SK-N-SH (cell line): ENCODE measurements around the gene ATP6V0E1. TPM values are rescaled to one million over a fixed set of nuclear protein-coding genes. Genes with fewer than 3 reads are reported as not detected.

Experiments used
- CTCF ChIA-PET: fragments of 300-600, 350-600 bp; formaldehyde crosslinking; extraction: SDS; loops from one replicate; lab custom pipeline; 2021; lab: Yijun Ruan, JAX
- POLR2A ChIA-PET: fragments of 350-600 bp; sonication (Branson Sonifier 250); formaldehyde crosslinking; extraction: SDS; loops from one replicate; lab custom pipeline; 2020; ENCODE audit warnings: antibody characterized with exemption, inconsistent platforms; lab: Yijun Ruan, JAX
- DNase-seq: peaks from one replicate; pipeline ENCODE4 v3.0.0; 2012
- H2AFZ ChIP-seq: fragments of 200-600 bp; sonication (generic); 2 replicates; pipeline ENCODE4 v1.8.1; 2016; ENCODE audit warnings: antibody characterized with exemption, mild to moderate bottlenecking, low read depth
- H3F3A ChIP-seq: fragments of 200-600 bp; sonication (generic); replicated peaks from 2 replicates; pipeline ENCODE3; 2016; ENCODE audit warnings: antibody characterized with exemption, mild to moderate bottlenecking; ENCODE audit not compliant: insufficient read depth
- H3K27ac ChIP-seq, 2 experiments: fragments of 200-500 bp in 1 of 2; fragments of 200-600 bp in 1 of 2; sonication (Bioruptor generic) in 1 of 2; sonication (generic), shearing (Covaris generic) in 1 of 2; 2 replicates each; pipeline versions ENCODE4 v1.5.1 to v1.6.1; 2014 to 2016; ENCODE audit warnings: low read depth in 2 of 2, inconsistent platforms in 1 of 2, low read length in 1 of 2, mild to moderate bottlenecking in 1 of 2, mixed read lengths in 1 of 2
- H3K27me3 ChIP-seq: fragments of 200-600 bp; sonication (generic), shearing (Covaris generic); 2 replicates; pipeline ENCODE4 v1.6.1; 2016; ENCODE audit warnings: mixed run types; ENCODE audit not compliant: insufficient read depth
- H3K36me3 ChIP-seq, 2 experiments: fragments of 200-500 bp in 1 of 2; fragments of 200-600 bp in 1 of 2; sonication (Bioruptor generic) in 1 of 2; sonication (generic) in 1 of 2; replicated peaks in 1 of 2; 2 replicates each; pipeline versions ENCODE3 to v1.5.1; 2014 to 2016; ENCODE audit warnings: low read length in 1 of 2, mild to moderate bottlenecking in 1 of 2; ENCODE audit not compliant: insufficient read depth in 2 of 2, control insufficient read depth in 1 of 2
- H3K4me1 ChIP-seq, 2 experiments: fragments of 200-500 bp in 1 of 2; fragments of 200-600 bp in 1 of 2; sonication (Bioruptor generic) in 1 of 2; sonication (generic), shearing (Covaris generic) in 1 of 2; 2 replicates each; pipeline versions ENCODE4 v1.5.1 to v1.6.1; 2014 to 2016; ENCODE audit warnings: low read depth in 1 of 2, low read length in 1 of 2, mixed run types in 1 of 2; ENCODE audit not compliant: insufficient read depth in 2 of 2, control insufficient read depth in 1 of 2
- H3K4me2 ChIP-seq: fragments of 200-600 bp; sonication (generic), shearing (Covaris generic); 2 replicates; pipeline ENCODE4 v1.6.1; 2017; ENCODE audit warnings: mixed run types
- H3K4me3 ChIP-seq, 2 experiments: fragments of 200-500 bp in 1 of 2; fragments of 200-600 bp in 1 of 2; sonication (Bioruptor generic) in 1 of 2; sonication (generic), shearing (Covaris generic) in 1 of 2; 2 replicates each; pipeline versions ENCODE4 v1.5.1 to v1.8.1; 2014 to 2016; ENCODE audit warnings: low read depth in 2 of 2, inconsistent platforms in 1 of 2, low read length in 1 of 2, mild to moderate bottlenecking in 1 of 2, mixed read lengths in 1 of 2, moderate library complexity in 1 of 2
- H3K79me2 ChIP-seq: fragments of 200-600 bp; sonication (generic); 2 replicates; pipeline ENCODE4 v1.8.1; 2017; ENCODE audit warnings: mild to moderate bottlenecking; ENCODE audit not compliant: insufficient read depth
- H3K9ac ChIP-seq: fragments of 200-600 bp; sonication (generic); 2 replicates; pipeline ENCODE4 v1.6.1; 2017; ENCODE audit warnings: mixed run types
- H3K9me2 ChIP-seq: fragments of 200-600 bp; sonication (generic); 2 replicates; pipeline ENCODE4 v1.6.1; 2017; ENCODE audit warnings: mixed run types
- H3K9me3 ChIP-seq: fragments of 200-600 bp; sonication (generic); 2 replicates; pipeline ENCODE4 v1.6.1; 2017; ENCODE audit warnings: mixed run types, mild to moderate bottlenecking, moderate library complexity
- H4K20me1 ChIP-seq: fragments of 200-600 bp; sonication (generic); 2 replicates; pipeline ENCODE4 v1.6.1; 2017; ENCODE audit warnings: mild to moderate bottlenecking, mixed run types; ENCODE audit not compliant: insufficient read depth
- ELF1 ChIP-seq: IDR thresholded peaks from 2 replicates; pipeline ENCODE4 v1.4.0; 2012
- FOXM1 ChIP-seq: IDR thresholded peaks from 2 replicates; pipeline ENCODE4 v1.4.0; 2012; ENCODE audit warnings: low read depth, mild to moderate bottlenecking
- GATA2 ChIP-seq: sonication (generic); formaldehyde crosslinking; IDR thresholded peaks from 2 replicates; pipeline ENCODE4 v1.5.0; 2020; ENCODE audit warnings: mild to moderate bottlenecking, missing genetic modification reagents
- JUND ChIP-seq: IDR thresholded peaks from 2 replicates; pipeline ENCODE4 v1.4.0; 2012
- MEF2A ChIP-seq: IDR thresholded peaks from 2 replicates; pipeline ENCODE4 v1.4.0; 2012; ENCODE audit warnings: low read depth, borderline replicate concordance
- MXI1 ChIP-seq: IDR thresholded peaks from 2 replicates; pipeline ENCODE4 v1.6.1; 2012; ENCODE audit warnings: mild to moderate bottlenecking, low read depth, low read length, improper control_type of control experiment
- NFIC ChIP-seq: IDR thresholded peaks from 2 replicates; pipeline ENCODE4 v1.4.0; 2012; ENCODE audit warnings: borderline replicate concordance
- RAD21 ChIP-seq: IDR thresholded peaks from 2 replicates; pipeline ENCODE4 v1.6.1; 2012; ENCODE audit warnings: mild to moderate bottlenecking, low read length
- RCOR1 ChIP-seq: fragments of 150-350 bp; IDR thresholded peaks from 2 replicates; pipeline ENCODE4 v1.6.1; 2017; ENCODE audit warnings: antibody characterized with exemption, low read length
- RXRA ChIP-seq: IDR thresholded peaks from 2 replicates; pipeline ENCODE4 v1.4.0; 2012; ENCODE audit warnings: low read depth, mild to moderate bottlenecking, borderline replicate concordance
- SIN3A ChIP-seq: IDR thresholded peaks from 2 replicates; pipeline ENCODE4 v1.6.1; 2012; ENCODE audit warnings: low read depth, mild to moderate bottlenecking, low read length, moderate library complexity, borderline replicate concordance
- SMC3 ChIP-seq: IDR thresholded peaks from 2 replicates; pipeline ENCODE4 v1.6.1; 2012; ENCODE audit warnings: low read depth, low read length, improper control_type of control experiment
- TAF1 ChIP-seq: IDR thresholded peaks from 2 replicates; pipeline ENCODE4 v1.6.1; 2012; ENCODE audit warnings: low read depth, mild to moderate bottlenecking, low read length, moderate library complexity, borderline replicate concordance
- TCF12 ChIP-seq: IDR thresholded peaks from 2 replicates; pipeline ENCODE4 v1.4.0; 2012
- WGBS: methylation state at CpG from one replicate; pipeline ENCODE4 v1.1.6; 2017; ENCODE audit warnings: low lambda C conversion rate; 5-methylcytosine and 5-hydroxymethylcytosine counted together
- polyA plus RNA-seq, 3 experiments: library from polyadenylated mRNA; depleted of rRNA; stranded (reverse); fragments of >200 nt; gene quantifications; 2 replicates each; pipeline ENCODE4 v1.2.3, GENCODE V29; 2012
- TF ChIP-seq, protein P1 (sequence below): IDR thresholded peaks from 2 replicates; pipeline ENCODE4 v1.4.0; 2012; ENCODE audit warnings: low read depth
- TF ChIP-seq, protein P2 (sequence below): fragments of 150-350 bp; IDR thresholded peaks from 2 replicates; pipeline ENCODE4 v1.6.1; 2017; ENCODE audit warnings: antibody characterized with exemption, low read length, low read depth, borderline replicate concordance
- TF ChIP-seq, protein P3 (sequence below): fragments of 200-600 bp; sonication (generic); IDR thresholded peaks from 2 replicates; pipeline ENCODE4 v1.6.1; 2017; ENCODE audit warnings: antibody characterized with exemption, mild to moderate bottlenecking, moderate library complexity

ATP6V0E1 gene
- polyA plus RNA-seq, 1 of the 3 experiments (the other 2 are of a cell fraction) = 243 TPM

DNA sequence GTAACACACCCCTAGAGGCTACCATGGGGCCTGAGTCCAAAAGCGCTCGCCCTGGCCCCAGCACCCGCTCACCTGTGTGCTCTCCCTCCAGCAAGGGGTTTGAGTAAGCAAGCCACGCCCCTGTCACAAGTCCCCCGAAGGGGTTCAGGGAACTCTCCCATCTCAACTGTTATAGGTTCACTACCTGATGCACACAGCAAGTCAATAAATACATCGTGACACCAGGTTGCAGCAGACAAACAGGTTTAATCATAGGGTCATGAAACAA, 64.2 kb downstream of the ATP6V0E1 start:
- Histone ChIP-seq H3K79me2 (no peaks in the 10 kb centered on the region), H3K9me3 (no peaks in the 10 kb centered on the region), H3K4me1 (peaks cover 0 to 10% of the 10 kb centered on the region in 2 experiments; a peak in 1 of 4 replicates), H3K9ac (no peak overlapping the region), H3K36me3 (no peaks in the 10 kb centered on the region), H3K4me2 (no peak overlapping the region), H3K9me2 (no peaks in the 10 kb centered on the region), H3F3A (no peaks in the 10 kb centered on the region), H4K20me1 (no peaks in the 10 kb centered on the region), H3K27ac (no peak overlapping the region), H3K4me3 (no peak overlapping the region), H3K27me3 (no peaks in the 10 kb centered on the region), H2AFZ (no peak overlapping the region)
- TF ChIP-seq RXRA (no peak), NFIC (no peak), MXI1 (no peak), MEF2A (no peak), RCOR1 (no peak), GATA2 (CRISPR knock-in tag) (no peak), RAD21 (no peak), TAF1 (no peak), FOXM1 (no peak), JUND (no peak), SMC3 (no peak)
- TF ChIP-seq, protein P1, sequence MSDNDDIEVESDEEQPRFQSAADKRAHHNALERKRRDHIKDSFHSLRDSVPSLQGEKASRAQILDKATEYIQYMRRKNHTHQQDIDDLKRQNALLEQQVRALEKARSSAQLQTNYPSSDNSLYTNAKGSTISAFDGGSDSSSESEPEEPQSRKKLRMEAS = no peak
- TF ChIP-seq, protein P2, sequence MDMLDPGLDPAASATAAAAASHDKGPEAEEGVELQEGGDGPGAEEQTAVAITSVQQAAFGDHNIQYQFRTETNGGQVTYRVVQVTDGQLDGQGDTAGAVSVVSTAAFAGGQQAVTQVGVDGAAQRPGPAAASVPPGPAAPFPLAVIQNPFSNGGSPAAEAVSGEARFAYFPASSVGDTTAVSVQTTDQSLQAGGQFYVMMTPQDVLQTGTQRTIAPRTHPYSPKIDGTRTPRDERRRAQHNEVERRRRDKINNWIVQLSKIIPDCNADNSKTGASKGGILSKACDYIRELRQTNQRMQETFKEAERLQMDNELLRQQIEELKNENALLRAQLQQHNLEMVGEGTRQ = no peak
- TF ChIP-seq, protein P3, sequence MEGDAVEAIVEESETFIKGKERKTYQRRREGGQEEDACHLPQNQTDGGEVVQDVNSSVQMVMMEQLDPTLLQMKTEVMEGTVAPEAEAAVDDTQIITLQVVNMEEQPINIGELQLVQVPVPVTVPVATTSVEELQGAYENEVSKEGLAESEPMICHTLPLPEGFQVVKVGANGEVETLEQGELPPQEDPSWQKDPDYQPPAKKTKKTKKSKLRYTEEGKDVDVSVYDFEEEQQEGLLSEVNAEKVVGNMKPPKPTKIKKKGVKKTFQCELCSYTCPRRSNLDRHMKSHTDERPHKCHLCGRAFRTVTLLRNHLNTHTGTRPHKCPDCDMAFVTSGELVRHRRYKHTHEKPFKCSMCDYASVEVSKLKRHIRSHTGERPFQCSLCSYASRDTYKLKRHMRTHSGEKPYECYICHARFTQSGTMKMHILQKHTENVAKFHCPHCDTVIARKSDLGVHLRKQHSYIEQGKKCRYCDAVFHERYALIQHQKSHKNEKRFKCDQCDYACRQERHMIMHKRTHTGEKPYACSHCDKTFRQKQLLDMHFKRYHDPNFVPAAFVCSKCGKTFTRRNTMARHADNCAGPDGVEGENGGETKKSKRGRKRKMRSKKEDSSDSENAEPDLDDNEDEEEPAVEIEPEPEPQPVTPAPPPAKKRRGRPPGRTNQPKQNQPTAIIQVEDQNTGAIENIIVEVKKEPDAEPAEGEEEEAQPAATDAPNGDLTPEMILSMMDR = no peak
- WGBS = 67% methylated on average over 2 of the region's 6 CpGs
- CTCF ChIA-PET = no interaction called here
- no peak for DNase-seq
- POLR2A ChIA-PET = no interaction called here

DNA sequence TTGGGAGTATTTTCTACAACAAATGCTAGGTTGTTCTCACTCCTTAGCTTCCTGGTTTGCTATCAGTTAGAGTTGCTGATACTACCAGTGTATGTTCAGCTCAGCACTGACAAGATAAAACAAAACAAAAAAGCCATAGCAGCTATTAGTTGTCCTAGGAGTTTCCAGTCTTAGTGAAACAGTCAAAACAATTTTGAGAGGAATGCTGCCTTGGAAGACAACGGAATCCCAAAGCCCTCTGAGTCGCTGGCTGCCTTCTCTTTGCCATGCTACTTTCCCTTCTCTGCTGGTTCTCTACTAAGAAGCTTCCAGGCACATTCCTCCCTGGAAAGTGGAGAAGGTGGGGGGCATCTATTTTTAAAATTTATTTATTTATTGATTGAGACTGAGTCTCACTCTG, 67.2 kb downstream of the ATP6V0E1 start:
- ChIA-PET POLR2A (no interaction called here), CTCF (no interaction called here)

More for the DNA sequence above, 67.2 kb downstream of the ATP6V0E1 start:
- peak overlapping the region; percentile 51; the same call in 1 of the 2 replicates for H3K4me2 ChIP-seq
- H3K79me2 ChIP-seq = no peaks in the 10 kb centered on the region
- H3K9me2 ChIP-seq = no peaks in the 10 kb centered on the region
- WGBS = 73% methylated on average over 2 of the region's 2 CpGs
- no peaks in the 10 kb centered on the region for H3K36me3 ChIP-seq
- no peak overlapping the region for H3K4me3 ChIP-seq
- TF ChIP-seq SIN3A (no peak), RAD21 (no peak), NFIC (no peak), ELF1 (0 out of 2 replicates have a peak, but pooled peaks have one; percentile 18), TCF12 (no peak)
- TF ChIP-seq, protein P1 = no peak
- H3K4me1 ChIP-seq = peaks cover 0 to 10% of the 10 kb centered on the region in 2 experiments; a peak in 3 of 4 replicates
- H3K9ac ChIP-seq = no peak overlapping the region
- DNase-seq = no peak
- H3K27me3 ChIP-seq = no peaks in the 10 kb centered on the region
- no peaks in the 10 kb centered on the region for H4K20me1 ChIP-seq
- no peaks in the 10 kb centered on the region for H3K9me3 ChIP-seq
- peak overlapping the region; percentile 48; the same call in 1 of the 2 replicates for H2AFZ ChIP-seq
- peaks cover 3% of the 10 kb centered on the region for H3F3A ChIP-seq
- H3K27ac ChIP-seq = peak overlapping the region in 1 of 2 experiments; percentile 16; a peak in 1 of 4 replicates
